NCI-H446 (cell line): ENCODE data around the gene ATP1A1.

ENCODE experiments used
- DNase-seq, 2 experiments: peaks; one replicate each; lab custom pipeline; 2025; lab: John Stamatoyannopoulos, UW

Gene ATP1A1

GRCh38 chr1:116372191-116372590 is 853 bp upstream of the ATP1A1 start:
- no peak for DNase-seq

GRCh38 chr1:116373431-116374352 is 648 bp downstream of the ATP1A1 start:
- DNase-seq: peak; percentile 53 to 56

GRCh38 chr1:116374353-116375147 is 1.5 kb downstream of the ATP1A1 start:
- no peak for DNase-seq

- DNase-seq: no peak
Measured at GRCh38 chr1:116375148-116375886, 2.3 kb downstream of the ATP1A1 start.

GRCh38 chr1:116375887-116376728 is 3.1 kb downstream of the ATP1A1 start:
- peak; percentile 41 to 84 for DNase-seq

GRCh38 chr1:116376729-116377086 is 3.7 kb downstream of the ATP1A1 start:
- no peak for DNase-seq

- DNase-seq: peak; percentile 81 to 88
Measured at GRCh38 chr1:116377541-116378529, 4.8 kb downstream of the ATP1A1 start.

GRCh38 chr1:116379057-116379630 is 6.1 kb downstream of the ATP1A1 start:
- no peak for DNase-seq

GRCh38 chr1:116379674-116380498 is 6.8 kb downstream of the ATP1A1 start:
- no peak for DNase-seq

- DNase-seq: no peak
Measured at GRCh38 chr1:116380499-116381242, 7.6 kb downstream of the ATP1A1 start.

- no peak for DNase-seq
Measured at GRCh38 chr1:116382321-116382720, 9.3 kb downstream of the ATP1A1 start.

- no peak for DNase-seq
Measured at GRCh38 chr1:116382857-116383483, 9.9 kb downstream of the ATP1A1 start.

- DNase-seq: no peak
Measured at GRCh38 chr1:116386042-116386441, 13.0 kb downstream of the ATP1A1 start.

- DNase-seq: no peak
Measured at GRCh38 chr1:116387551-116387950, 14.5 kb downstream of the ATP1A1 start.

- no peak for DNase-seq
Measured at GRCh38 chr1:116388122-116388521, 15.1 kb downstream of the ATP1A1 start.

GRCh38 chr1:116389013-116389412 is 16.0 kb downstream of the ATP1A1 start:
- no peak for DNase-seq

GRCh38 chr1:116389686-116390085 is 16.6 kb downstream of the ATP1A1 start:
- DNase-seq: no peak

- DNase-seq: no peak
Measured at GRCh38 chr1:116390195-116390594, 17.2 kb downstream of the ATP1A1 start.
